GM12878 (cell line): ENCODE results near the gene KIF1C.
A peak's percentile ranks its signal among the peaks of the same experiment; 100 is the strongest.

ENCODE experiments used
- CHD2 ChIP-seq: IDR thresholded peaks from 2 replicates; pipeline ENCODE4 v1.6.1; 2011; ENCODE audit warnings: low read depth, low read length, improper control_type of control experiment, borderline replicate concordance
- EED ChIP-seq: sonication (generic); IDR thresholded peaks from 2 replicates; pipeline ENCODE4 v1.6.1; 2016; ENCODE audit warnings: antibody characterized with exemption, low read depth
- EZH2 ChIP-seq: IDR thresholded peaks from 2 replicates; pipeline ENCODE4 v1.6.1; 2012; ENCODE audit warnings: low read depth, mild to moderate bottlenecking, control low read depth, inconsistent platforms, low read length, borderline replicate concordance; ENCODE audit not compliant: control insufficient read depth
- HCFC1 ChIP-seq: fragments of 150-350 bp; IDR thresholded peaks from 2 replicates; pipeline ENCODE4 v1.6.1; 2014; ENCODE audit warnings: low read length
- PML ChIP-seq: IDR thresholded peaks from 2 replicates; pipeline ENCODE4 v1.6.1; 2012; ENCODE audit warnings: low read length, inconsistent platforms
- POLR2AphosphoS2 ChIP-seq: IDR thresholded peaks from 2 replicates; pipeline ENCODE4 v1.6.1; 2011; ENCODE audit warnings: low read depth, mild to moderate bottlenecking, low read length, improper control_type of control experiment, moderate library complexity
- TF ChIP-seq, protein P1 (sequence below), 3 experiments: IDR thresholded peaks in 2 of 3; conservative IDR thresholded peaks in 1 of 3; 2 replicates each; pipeline ENCODE4 v1.5.1; 2011; ENCODE audit warnings: low read depth in 3 of 3, low read length in 3 of 3, mild to moderate bottlenecking in 3 of 3, control low read depth in 2 of 3, moderate library complexity in 2 of 3, inconsistent platforms in 1 of 3, mixed read lengths in 1 of 3; ENCODE audit not compliant: control insufficient read depth in 2 of 3, insufficient read depth in 1 of 3; ENCODE audit errors: extremely low read depth in 1 of 3
- TF ChIP-seq, protein P2 (sequence below): fragments of 450-650 bp; IDR thresholded peaks from 2 replicates; pipeline ENCODE4 v1.6.1; 2017; ENCODE audit warnings: mild to moderate bottlenecking, moderate library complexity
- TF ChIP-seq, protein P3 (sequence below): IDR thresholded peaks from 2 replicates; pipeline ENCODE4 v1.6.1; 2011; ENCODE audit warnings: low read depth, mild to moderate bottlenecking, low read length, moderate library complexity, borderline replicate concordance; ENCODE audit errors: extremely low read depth
- TF ChIP-seq, protein P4 (sequence below): IDR thresholded peaks from 2 replicates; pipeline ENCODE4 v1.6.1; 2011; ENCODE audit warnings: mild to moderate bottlenecking, low read depth, low read length, moderate library complexity; ENCODE audit not compliant: insufficient replicate concordance

DNA sequence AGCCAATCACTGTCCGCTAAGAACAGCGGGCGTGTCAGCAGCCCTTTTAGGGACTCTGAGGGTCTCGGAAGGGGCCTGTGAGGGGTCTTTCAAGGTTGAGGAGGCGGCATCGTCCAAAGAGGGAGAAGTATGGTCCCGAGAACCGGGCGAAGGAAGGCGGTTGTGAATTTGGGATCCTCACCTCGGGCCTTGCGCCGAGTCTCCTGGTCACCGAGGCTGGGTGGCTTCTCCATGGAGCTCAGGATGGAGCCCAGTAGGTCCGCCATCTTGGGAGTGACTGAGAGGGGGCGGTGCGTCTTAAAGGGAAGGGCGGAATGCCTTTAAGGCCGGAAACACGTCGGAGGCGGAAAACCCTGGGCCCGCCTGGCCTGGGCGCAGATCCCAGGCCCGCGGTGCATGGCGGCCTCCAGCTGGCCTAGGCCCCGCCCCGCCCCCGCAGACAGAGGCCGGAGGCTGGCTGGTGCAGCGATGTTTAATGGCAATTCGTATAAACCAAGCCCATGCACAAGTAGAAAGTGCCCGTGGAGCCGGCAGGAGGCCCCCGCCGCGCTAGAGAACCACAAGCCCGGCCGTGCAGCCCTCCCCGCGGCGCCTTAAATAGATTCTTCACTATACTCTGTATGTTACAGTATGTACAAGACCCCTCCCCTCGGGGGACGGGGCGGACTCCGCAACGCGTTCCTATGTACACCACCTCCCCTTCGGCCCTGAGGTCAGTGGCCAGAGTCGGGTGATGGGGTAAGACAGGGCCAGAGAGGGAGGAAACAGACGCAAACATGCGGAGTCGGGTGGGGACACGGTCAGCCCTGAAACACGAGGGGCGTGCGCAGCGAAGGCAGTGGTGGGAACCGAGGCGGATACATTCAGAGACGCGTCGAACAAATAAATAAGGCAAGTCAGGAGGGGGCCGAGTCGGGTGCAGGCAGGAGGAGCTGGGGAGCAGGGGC lies 29.9 kb upstream of the KIF1C start, which contains the start of gene SPAG7:
- TF ChIP-seq PML (peak; percentile 93), CHD2 (no peak), HCFC1 (0 out of 2 replicates have a peak, but pooled peaks have one; percentile 35), EED (no peak), EZH2 (no peak), POLR2AphosphoS2 (0 out of 2 replicates have a peak, but pooled peaks have one; percentile 87)
- TF ChIP-seq, protein P1, sequence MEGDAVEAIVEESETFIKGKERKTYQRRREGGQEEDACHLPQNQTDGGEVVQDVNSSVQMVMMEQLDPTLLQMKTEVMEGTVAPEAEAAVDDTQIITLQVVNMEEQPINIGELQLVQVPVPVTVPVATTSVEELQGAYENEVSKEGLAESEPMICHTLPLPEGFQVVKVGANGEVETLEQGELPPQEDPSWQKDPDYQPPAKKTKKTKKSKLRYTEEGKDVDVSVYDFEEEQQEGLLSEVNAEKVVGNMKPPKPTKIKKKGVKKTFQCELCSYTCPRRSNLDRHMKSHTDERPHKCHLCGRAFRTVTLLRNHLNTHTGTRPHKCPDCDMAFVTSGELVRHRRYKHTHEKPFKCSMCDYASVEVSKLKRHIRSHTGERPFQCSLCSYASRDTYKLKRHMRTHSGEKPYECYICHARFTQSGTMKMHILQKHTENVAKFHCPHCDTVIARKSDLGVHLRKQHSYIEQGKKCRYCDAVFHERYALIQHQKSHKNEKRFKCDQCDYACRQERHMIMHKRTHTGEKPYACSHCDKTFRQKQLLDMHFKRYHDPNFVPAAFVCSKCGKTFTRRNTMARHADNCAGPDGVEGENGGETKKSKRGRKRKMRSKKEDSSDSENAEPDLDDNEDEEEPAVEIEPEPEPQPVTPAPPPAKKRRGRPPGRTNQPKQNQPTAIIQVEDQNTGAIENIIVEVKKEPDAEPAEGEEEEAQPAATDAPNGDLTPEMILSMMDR (IDR thresholded peaks at IDR 0.05 in 2 of 3, conservative IDR thresholded peaks at IDR 0.05 in 1 of 3; ENCODE audit: control insufficient read depth in 2 of 3, extremely low read depth in 1 of 3, insufficient read depth in 1 of 3, low read depth in 3 of 3, low read length in 3 of 3) = no peak
- TF ChIP-seq, protein P2, sequence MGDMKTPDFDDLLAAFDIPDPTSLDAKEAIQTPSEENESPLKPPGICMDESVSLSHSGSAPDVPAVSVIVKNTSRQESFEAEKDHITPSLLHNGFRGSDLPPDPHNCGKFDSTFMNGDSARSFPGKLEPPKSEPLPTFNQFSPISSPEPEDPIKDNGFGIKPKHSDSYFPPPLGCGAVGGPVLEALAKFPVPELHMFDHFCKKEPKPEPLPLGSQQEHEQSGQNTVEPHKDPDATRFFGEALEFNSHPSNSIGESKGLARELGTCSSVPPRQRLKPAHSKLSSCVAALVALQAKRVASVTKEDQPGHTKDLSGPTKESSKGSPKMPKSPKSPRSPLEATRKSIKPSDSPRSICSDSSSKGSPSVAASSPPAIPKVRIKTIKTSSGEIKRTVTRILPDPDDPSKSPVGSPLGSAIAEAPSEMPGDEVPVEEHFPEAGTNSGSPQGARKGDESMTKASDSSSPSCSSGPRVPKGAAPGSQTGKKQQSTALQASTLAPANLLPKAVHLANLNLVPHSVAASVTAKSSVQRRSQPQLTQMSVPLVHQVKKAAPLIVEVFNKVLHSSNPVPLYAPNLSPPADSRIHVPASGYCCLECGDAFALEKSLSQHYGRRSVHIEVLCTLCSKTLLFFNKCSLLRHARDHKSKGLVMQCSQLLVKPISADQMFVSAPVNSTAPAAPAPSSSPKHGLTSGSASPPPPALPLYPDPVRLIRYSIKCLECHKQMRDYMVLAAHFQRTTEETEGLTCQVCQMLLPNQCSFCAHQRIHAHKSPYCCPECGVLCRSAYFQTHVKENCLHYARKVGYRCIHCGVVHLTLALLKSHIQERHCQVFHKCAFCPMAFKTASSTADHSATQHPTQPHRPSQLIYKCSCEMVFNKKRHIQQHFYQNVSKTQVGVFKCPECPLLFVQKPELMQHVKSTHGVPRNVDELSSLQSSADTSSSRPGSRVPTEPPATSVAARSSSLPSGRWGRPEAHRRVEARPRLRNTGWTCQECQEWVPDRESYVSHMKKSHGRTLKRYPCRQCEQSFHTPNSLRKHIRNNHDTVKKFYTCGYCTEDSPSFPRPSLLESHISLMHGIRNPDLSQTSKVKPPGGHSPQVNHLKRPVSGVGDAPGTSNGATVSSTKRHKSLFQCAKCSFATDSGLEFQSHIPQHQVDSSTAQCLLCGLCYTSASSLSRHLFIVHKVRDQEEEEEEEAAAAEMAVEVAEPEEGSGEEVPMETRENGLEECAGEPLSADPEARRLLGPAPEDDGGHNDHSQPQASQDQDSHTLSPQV = peak; percentile 93
- TF ChIP-seq, protein P3, sequence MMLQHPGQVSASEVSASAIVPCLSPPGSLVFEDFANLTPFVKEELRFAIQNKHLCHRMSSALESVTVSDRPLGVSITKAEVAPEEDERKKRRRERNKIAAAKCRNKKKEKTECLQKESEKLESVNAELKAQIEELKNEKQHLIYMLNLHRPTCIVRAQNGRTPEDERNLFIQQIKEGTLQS = no peak
- TF ChIP-seq, protein P4, sequence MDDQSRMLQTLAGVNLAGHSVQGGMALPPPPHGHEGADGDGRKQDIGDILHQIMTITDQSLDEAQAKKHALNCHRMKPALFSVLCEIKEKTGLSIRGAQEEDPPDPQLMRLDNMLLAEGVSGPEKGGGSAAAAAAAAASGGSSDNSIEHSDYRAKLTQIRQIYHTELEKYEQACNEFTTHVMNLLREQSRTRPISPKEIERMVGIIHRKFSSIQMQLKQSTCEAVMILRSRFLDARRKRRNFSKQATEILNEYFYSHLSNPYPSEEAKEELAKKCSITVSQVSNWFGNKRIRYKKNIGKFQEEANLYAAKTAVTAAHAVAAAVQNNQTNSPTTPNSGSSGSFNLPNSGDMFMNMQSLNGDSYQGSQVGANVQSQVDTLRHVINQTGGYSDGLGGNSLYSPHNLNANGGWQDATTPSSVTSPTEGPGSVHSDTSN = peak; percentile 39
